ENCODE data around the gene MAB21L2.

MAB21L2 gene

DNA sequence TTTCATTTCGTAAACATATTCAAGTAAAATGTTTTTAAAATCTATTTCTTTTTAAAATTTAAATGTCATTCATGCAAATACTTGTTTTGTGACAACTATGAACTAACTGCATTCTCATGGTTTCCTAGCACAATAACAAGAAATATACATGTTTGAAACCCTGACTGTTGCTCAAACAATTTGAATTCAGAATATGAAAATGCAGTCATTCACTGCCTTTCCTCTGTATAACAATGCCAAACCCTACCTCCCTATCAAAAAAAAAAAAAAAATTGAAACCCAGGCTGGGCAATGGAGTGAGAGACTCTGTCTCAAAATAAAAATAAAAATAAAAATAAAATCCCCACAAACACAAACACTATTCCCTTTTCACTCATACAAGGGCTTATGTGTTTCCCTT, 42.1 kb downstream of the MAB21L2 start:
- DNase-seq = no peak

DNA sequence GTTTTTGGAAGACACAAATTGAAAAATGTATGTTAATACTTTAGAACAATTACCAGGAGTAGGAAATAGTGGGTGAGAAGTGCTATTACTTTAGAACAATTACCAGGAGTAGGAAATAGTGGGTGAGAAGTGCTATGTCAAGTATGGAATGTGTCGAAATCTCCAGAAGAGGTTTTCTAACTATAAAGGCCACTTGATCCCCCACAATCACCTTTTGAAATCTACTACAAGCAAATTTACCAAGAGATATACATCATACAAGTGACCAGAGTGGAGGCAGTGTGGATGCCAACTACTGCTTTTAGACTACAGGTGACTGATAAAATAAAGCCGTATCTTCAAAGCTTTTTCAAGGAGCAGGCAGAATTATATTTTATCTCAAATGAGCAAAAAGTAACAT, 43.1 kb downstream of the MAB21L2 start:
- no peak for DNase-seq

DNA sequence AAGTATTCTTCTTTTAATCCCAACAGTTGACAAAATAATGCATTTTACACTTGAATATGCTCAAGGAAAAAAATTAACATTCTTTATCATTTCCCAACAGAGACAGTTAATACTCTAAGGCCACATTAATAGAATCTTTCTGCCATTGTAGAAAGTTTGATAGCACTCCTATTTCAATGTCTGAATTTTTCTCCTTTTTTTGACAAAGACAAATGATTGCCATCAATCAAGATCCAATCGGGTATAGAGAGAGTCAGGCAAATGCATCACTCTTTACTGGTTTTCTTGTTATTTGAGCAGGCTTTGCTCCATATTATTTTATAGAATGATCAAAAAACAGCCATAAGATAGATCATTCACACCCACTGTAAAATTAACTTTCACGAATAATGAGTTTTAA, 46.1 kb downstream of the MAB21L2 start:
- DNase-seq = no peak

GRCh38 chr4:150632639-150633038, 50.7 kb downstream of the MAB21L2 start:
- no peak for DNase-seq
